Measurements from ENCODE around the gene ADORA1.

The ADORA1 gene

DNA sequence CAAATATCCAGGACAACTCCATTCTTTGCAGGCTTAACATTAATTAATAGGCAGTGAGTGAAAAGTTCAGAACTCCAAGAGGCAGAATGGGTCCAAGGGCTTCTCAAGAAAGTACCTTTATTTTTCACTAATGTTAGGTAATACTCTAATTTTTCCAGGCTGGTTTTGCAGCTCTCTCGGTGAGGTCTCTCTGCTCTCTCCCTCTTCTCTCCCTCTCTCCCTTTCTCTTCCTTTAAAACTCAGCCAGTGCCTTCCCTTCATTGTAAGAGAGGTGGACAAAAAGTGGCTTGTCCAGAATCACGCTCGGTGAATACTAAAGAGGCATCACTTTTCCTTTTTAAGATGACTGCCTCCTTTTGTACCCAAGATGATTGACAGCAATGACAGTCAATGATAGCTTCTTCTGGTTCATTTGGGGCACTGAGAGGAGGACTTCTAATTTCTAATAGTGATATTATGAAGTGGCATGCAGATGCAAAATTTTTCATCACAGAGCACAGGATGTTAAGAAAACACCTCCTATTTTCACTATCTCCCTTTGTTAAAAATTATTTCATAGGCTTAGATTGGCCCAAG lies 60.3 kb downstream of the ADORA1 start:
- TF ChIP-seq ZFX (IDR thresholded peaks at IDR 0.05) (no peak), CTCF (conservative IDR thresholded peaks at IDR 0.05) (no peak)
- H3K27ac ChIP-seq = no peak overlapping the region

- TF ChIP-seq CTCF (conservative IDR thresholded peaks at IDR 0.05) = no peak
- no peak for TF ChIP-seq ZFX (IDR thresholded peaks at IDR 0.05)
- no peak overlapping the region for H3K27ac ChIP-seq
These were observed 61.2 kb downstream of the ADORA1 start for GRCh38 chr1:203188686-203189232.

DNA sequence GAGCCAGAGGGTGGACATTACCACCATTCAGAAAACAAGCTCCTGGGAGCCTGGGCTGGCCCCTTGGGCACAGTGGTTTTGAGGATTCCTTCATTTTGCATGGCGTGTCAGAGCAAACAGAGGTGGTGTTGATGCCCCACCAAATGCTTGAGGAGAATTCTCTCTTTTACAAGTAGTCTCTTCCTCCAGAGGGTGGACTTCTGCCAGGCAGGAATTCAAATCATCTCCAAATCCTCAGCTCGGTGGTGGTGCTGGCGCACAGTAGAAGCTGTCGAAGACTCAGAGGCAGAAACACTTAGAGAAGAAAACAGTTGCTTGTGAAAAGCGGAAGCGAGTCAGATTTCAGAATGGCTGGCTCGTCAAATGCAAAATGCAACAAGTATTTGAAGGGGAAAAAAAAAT lies 62.4 kb downstream of the ADORA1 start:
- H3K27ac ChIP-seq = no peak overlapping the region
- TF ChIP-seq ZFX (IDR thresholded peaks at IDR 0.05) (no peak), CTCF (conservative IDR thresholded peaks at IDR 0.05) (no peak)

DNA sequence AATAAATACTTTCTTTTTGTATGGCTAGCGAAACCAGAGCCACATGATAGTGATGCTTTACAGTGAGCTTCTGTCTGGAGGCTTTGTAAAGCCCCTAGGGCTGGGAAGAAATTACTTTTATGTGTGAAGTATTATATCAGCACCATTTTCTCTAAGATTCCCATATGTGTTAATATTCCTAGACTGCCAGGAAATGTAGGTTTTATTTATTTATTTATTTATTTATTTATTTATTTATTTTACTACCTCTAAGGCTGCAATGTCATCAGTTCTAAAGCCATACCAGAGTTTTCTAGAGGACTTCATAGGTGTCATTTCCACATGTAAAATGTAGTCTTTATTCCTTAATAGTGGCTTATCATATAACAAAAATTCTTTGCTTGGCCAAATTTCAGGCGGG lies 63.4 kb downstream of the ADORA1 start:
- no peak for TF ChIP-seq ZFX (IDR thresholded peaks at IDR 0.05)
- TF ChIP-seq CTCF (conservative IDR thresholded peaks at IDR 0.05) = no peak
- no peak overlapping the region for H3K27ac ChIP-seq

- no peak for TF ChIP-seq CTCF (conservative IDR thresholded peaks at IDR 0.05)
- no peak for TF ChIP-seq ZFX (IDR thresholded peaks at IDR 0.05)
- no peak overlapping the region for H3K27ac ChIP-seq
These were observed 68.8 kb downstream of the ADORA1 start for GRCh38 chr1:203196371-203196770.

- no peak overlapping the region for H3K27ac ChIP-seq
- TF ChIP-seq CTCF (conservative IDR thresholded peaks at IDR 0.05) (no peak), ZFX (IDR thresholded peaks at IDR 0.05) (no peak)
These were observed 70.1 kb downstream of the ADORA1 start for GRCh38 chr1:203197625-203198024.

DNA sequence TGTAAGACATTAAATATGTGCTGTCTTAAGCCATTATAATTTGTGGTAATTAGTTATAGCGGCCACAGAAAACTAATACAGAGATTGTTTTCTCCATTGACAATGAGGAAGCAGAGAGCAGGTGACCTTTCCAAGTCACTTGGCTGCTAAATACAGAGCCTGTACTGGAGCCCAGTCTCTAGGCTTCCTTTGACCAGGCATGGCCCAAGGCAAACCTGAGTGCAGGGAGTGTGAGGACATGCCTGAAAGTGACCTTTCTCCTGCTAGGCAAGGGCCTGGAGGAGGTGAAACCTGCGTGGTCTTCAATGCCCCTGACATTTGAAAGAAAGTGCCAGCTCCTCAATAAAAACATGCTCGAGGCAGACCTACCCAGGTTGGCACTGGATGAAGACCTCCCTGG lies 71.5 kb downstream of the ADORA1 start:
- TF ChIP-seq ZFX (IDR thresholded peaks at IDR 0.05) (no peak), CTCF (conservative IDR thresholded peaks at IDR 0.05) (no peak)

More for the DNA sequence above, 71.5 kb downstream of the ADORA1 start:
- no peak overlapping the region for H3K27ac ChIP-seq
